Stimulated activated CD8-positive, alpha-beta memory T cell treated with anti-CD3 and anti-CD28 coated beads, Interleukin-4, amount 100 ng/mL, for 1 hour (primary cell): Measurements from ENCODE around the gene LRRC27.

Source experiments
- DNase-seq, 2 donors: peaks; one replicate each; pipeline ENCODE4 v3.0.0-alpha.2; 2020; ENCODE audit warnings: low read depth in 2 of 2, low spot score in 1 of 2

Gene LRRC27

DNA sequence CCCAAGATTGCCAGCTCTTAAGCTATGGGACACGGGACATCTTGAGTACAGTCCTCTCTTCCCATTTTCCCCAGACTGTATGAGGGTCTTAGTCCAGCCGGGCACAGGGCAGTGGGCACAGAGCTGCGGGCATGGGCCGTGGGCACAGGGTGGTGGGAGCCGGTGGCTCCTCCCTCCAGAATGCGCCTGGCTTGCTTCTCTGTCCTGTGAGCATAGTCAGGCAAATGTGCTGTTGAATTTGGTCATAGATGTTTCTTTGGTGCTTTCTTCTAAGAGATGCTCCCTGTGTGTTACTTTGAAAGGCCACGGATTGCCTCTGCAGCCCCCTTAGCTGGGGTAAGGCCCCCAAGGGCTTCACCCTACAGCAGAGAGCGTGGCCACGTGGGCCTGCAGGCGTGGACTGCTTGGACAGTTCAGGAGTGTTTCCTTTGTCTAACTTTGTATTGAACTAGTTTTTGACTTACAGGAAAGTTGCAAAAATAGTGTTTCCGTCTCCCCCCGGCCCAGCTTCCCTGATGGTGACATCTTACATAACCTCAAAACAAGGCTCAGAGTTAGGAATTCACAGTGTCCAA is 24.7 kb downstream of the LRRC27 start:
- DNase-seq = no peak

DNA sequence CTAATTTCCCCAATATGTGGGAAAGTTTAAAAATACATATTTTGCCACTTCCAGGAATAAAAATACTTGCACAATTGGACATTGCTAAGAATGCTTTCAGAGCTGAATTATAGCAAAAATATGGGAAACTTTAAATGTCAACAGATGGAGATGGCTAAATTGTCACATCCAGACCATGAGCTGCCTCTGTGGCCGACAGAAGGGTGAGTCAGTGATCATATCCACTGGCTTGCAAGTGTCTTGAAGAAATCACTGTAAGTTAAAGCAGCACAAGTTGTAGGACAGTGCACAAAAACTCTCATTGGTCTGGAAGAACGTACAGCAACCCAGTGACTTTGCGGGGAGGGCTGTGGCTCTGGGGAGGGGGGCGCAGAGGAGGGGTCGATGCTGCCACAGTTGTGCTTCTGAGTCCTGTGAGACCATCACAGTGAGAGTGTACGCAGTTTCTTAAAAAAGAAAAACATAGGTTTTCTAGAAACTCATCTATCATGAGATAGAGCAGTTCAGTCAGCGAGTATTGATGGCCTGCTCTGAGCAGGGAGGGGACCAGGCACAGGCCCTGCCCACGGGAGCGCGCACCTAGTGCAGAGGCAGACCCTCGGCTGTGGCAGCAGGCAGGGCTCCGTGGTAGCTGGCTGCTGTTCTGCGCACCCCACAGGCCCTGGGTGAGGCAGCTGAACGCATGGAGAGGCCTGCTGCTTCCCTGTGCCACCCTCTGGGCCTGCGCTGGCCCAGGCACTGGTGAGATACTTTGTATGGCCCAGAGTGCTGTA is 25.5 kb downstream of the LRRC27 start:
- no peak for DNase-seq

GRCh38 chr10:132359305-132360040 is 27.5 kb downstream of the LRRC27 start:
- DNase-seq = no peak

- DNase-seq = no peak
These were observed 28.9 kb downstream of the LRRC27 start for GRCh38 chr10:132360766-132361447.

GRCh38 chr10:132361581-132362101 is 29.6 kb downstream of the LRRC27 start:
- no peak for DNase-seq

GRCh38 chr10:132362151-132362611 is 30.2 kb downstream of the LRRC27 start:
- no peak for DNase-seq

- DNase-seq = no peak
These were observed 31.4 kb downstream of the LRRC27 start for GRCh38 chr10:132363376-132363775.

GRCh38 chr10:132363921-132364593 is 32.1 kb downstream of the LRRC27 start:
- no peak for DNase-seq

DNA sequence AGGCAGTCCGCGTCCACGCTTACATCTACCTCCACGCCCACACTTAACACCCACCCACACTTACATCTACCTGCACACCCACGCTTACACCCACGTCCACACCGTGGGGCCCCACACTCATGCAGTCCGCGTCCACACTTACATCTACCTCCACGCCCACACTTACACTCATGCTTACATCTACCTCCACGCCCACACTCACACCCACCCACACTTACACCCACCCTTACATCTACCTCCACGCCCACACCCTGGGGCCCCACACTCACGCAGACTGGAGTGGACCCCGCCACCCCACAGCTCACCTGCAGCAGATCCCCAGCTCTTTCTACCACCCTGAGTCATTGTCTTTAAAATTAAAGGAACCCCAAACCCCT is 32.6 kb downstream of the LRRC27 start:
- no peak for DNase-seq

DNA sequence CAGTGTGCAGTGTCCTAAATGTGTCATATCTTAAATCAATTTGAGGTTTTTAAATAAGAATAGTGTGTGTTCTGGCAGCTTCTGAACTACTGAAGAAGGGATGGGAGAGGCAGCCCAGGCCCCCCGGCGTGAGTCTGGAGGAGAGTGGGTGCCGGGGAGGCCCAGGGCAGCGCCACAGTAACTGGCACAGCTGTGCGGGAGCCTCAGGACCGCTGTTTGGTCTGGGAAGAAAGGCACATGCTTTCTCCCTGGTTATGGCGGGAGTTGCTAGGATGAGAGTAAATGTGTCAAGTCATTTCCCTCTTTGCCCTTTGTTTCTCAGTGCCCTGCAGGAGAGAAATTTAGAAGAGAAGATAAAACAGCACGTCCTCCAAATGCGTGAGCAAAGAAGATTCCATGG is 33.1 kb downstream of the LRRC27 start:
- DNase-seq = no peak

DNA sequence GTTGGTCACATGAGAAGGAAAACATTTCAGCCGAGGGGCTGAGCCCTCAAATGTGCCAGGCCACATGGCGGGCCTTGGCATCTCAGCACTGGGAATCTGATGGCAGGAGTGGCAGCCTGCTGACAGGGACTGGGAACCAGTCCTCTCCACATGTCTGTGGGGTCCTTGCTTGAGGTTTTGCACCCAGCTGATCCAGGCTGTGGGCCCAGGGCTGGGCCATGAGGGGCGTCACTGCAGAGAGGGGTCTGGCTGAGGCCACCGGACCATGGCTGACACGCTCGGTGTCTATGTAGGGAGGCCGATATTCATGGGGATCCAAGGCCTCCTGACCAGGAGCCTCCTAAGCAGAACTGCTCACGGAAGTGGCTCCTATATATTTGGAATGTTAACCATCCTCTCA is 34.0 kb downstream of the LRRC27 start:
- no peak for DNase-seq

DNA sequence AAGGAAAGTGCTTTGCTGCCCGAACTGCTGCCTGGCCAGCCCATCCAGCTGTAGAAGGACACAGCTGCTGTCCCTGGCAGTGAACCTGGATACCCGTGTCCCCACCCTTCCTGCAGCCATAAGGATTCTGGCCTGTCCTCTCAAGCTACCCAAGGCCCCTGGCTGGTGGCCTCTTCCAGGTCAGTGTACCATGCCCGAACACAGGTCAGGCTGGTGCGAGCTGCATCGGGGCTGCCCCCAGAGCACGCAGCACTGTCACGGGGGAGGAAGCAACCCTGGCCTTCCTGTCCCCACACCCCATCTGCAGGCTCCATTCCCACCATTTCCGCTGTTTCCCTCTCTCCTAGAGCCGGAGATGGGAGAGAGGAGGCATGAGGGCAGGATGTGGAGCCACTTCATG is 34.5 kb downstream of the LRRC27 start:
- DNase-seq = no peak

- no peak for DNase-seq
These were observed 36.4 kb downstream of the LRRC27 start for GRCh38 chr10:132368391-132368790.

DNA sequence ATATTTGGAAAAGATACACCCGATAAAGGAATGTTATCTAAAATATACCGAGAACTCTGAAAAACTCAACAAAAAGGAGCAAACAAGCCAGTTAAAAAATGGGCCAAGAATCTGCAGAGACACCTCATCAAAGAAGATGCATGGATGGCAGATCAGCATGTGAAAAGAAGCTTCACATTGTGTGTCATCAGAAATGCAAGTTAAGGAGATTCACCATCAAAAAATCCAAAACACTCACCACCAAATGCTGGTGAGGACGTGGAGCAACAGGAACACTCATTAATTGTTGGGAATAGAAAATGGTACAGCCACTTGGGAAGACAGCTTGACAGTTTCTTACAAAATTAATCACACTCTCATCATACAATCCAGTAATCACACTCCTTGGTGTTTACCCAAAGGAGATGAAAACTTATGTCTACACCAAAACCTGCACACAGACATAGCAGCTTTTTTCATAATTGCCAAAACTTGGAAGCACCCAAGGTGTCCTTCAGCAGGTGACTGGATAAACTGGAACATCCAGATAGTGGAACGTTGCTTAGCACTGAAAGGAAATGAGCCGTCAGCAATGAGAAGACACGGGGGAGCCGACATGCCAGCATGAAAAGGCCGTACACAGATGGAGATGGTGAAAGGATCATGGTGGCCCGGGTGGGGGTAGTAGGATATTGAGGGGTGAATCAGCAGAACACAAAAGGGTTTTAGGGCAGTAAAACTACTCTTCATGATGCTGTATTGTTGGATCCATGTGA is 37.1 kb downstream of the LRRC27 start:
- no peak for DNase-seq

DNA sequence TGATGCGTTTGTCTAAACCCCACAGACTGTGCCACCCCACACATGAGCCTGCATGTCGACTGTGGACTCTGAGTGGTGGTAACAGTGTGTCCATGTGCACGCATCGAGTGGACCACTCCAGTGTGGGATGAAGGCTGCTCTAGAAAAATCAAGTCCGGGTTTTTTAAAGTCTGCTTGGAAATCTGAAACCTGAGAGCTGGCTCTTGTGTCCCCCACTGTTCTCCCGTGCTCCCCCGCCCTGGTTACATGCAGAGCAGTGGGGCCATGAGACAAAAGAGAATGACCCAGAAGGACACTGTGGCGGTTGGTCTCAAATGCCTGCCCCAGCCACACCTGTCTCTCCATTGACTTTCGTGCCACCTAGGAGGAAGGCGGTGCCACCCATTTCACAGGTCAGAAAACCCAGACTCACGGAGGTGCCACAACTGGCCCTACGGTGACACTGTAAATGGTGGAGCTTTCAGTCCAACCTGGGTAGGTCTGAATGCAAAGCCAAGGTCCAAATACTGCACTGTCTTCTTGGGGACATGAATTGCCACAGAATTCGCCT is 37.7 kb downstream of the LRRC27 start:
- DNase-seq = no peak

DNA sequence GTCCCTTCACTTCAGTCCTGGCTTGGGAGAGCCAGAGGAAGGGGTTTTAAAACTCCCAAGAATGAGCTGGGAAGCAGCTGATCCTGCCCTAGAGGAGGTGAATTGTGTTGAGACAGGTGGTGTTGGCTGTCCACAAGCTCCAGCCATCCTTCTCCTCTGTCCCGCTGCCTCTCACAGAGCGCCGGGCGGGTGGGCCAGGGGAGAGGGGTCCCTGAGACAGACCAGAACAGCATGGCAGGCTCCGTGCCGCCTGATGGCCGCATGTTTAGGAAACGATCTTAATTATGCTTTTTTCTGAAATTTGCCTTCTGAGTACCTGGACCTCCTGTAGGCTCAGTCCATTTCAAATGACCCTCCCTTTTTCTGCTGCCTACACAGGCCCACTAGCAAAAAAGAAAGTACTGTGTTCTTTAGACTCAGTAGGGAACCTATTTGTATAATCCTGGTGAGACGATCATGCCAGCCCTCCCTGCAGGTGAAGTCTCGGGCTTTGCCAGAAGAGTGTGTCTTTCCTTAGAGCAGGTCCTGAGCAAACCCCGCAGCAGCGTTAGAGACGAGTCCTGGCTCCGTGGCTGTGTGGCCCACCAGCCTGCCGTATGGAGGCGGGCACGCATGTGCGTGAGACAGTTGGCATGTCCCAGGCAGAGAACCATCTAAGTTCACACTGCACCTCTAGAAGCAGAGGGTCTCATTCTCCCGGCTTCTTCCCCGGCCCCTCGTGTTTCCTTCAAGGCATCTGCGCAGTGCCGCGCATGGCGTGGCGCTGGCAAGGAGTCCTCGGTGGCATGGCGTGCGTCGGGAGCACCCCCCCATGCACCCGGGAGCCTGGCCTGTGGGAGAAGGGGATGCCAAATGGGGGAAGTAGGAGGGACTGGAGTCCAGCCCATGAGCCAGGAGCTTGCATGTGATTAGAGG is 38.7 kb downstream of the LRRC27 start:
- DNase-seq = no peak

DNA sequence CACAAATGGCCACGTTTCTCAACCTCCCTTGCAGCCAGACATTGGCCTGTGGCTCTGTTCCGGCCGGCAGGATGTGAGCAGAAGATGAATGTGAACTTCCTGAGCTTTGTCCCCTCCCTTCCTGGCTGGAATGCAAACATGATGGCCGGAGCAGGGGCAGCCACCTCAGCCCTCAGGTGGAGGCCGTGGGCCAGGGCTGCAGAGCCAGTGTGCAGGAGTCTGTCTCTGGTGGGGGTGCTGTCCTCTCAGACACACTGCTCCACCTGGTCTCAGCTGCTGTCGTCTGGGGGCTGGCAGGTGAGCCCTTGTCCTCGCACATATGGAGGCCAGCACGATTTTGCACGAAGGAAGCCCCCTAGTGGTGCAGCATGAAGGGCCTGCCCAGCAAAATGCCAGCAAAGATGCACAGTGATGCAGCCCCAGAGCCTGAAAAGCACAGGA is 39.7 kb downstream of the LRRC27 start:
- DNase-seq = no peak

GRCh38 chr10:132372516-132373095 is 40.6 kb downstream of the LRRC27 start:
- no peak for DNase-seq
